GM18505 (cell line): ENCODE measurements around the gene MBD3.

Experiments used
- ATAC-seq: cut with Tn5 transposase; IDR thresholded peaks from one replicate; pipeline ENCODE4 v1.9.1; 2021; ENCODE audit not compliant: unreplicated experiment
- POLR2A ChIP-seq: IDR thresholded peaks from 4 replicates; pipeline ENCODE4 v1.6.1; 2011; ENCODE audit warnings: borderline replicate concordance; ENCODE audit not compliant: insufficient read depth, insufficient read length; ENCODE audit errors: extremely low read depth

The MBD3 gene

GRCh38 chr19:1598777-1599459, 6.3 kb upstream of the MBD3 start:
- no peak for TF ChIP-seq POLR2A
- ATAC-seq = no peak

- no peak for ATAC-seq
- no peak for TF ChIP-seq POLR2A
These were observed 772 bp upstream of the MBD3 start for GRCh38 chr19:1593501-1593772.

- ATAC-seq = peak; percentile 55
- TF ChIP-seq POLR2A = peak; percentile 89
These were observed 476 bp downstream of the MBD3 start for GRCh38 chr19:1592024-1592754.

GRCh38 chr19:1591421-1592023, 1.1 kb downstream of the MBD3 start:
- TF ChIP-seq POLR2A = no peak
- no peak for ATAC-seq

GRCh38 chr19:1590641-1591397, 1.8 kb downstream of the MBD3 start:
- peak; percentile 14 for TF ChIP-seq POLR2A
- no peak for ATAC-seq

- TF ChIP-seq POLR2A = no peak
- no peak for ATAC-seq
These were observed 4.8 kb downstream of the MBD3 start for GRCh38 chr19:1587872-1588271.

- ATAC-seq = no peak
These were observed 7.5 kb downstream of the MBD3 start for GRCh38 chr19:1585243-1585580.

GRCh38 chr19:1584500-1585242, 8.0 kb downstream of the MBD3 start:
- no peak for ATAC-seq

More at GRCh38 chr19:1585243-1585580, 7.5 kb downstream of the MBD3 start:
- TF ChIP-seq POLR2A = no peak

GRCh38 chr19:1582201-1582600, 10.5 kb downstream of the MBD3 start:
- ATAC-seq = no peak

More at GRCh38 chr19:1584500-1585242, 8.0 kb downstream of the MBD3 start:
- no peak for TF ChIP-seq POLR2A

GRCh38 chr19:1580957-1581356, 11.7 kb downstream of the MBD3 start:
- TF ChIP-seq POLR2A = no peak
- no peak for ATAC-seq

More at GRCh38 chr19:1582201-1582600, 10.5 kb downstream of the MBD3 start:
- no peak for TF ChIP-seq POLR2A

GRCh38 chr19:1580382-1580781, 12.3 kb downstream of the MBD3 start:
- no peak for ATAC-seq

GRCh38 chr19:1579222-1579621, 13.4 kb downstream of the MBD3 start:
- no peak for TF ChIP-seq POLR2A
- no peak for ATAC-seq

More at GRCh38 chr19:1580382-1580781, 12.3 kb downstream of the MBD3 start:
- TF ChIP-seq POLR2A = no peak
